Measurements from ENCODE around the gene SRRM3. TPM values are rescaled to one million over a fixed set of nuclear protein-coding genes. Genes with fewer than 3 reads are reported as not detected.
A peak's percentile ranks its signal among the peaks of the same experiment; 100 is the strongest.

The SRRM3 gene
- total and polyA plus RNA-seq, 9 of the 15 experiments (the other 6 are each of a cell fraction or from before 2014, with no cell fraction given), result 0.04 to 0.91 (median 0.46) TPM; not detected in 2

GRCh38 chr7:76155938-76156337 lies 45.8 kb upstream of the SRRM3 start:
- POLR2A ChIA-PET, result interaction anchor here (1.2 kb wide), 1 partner anchor 11 kb away, joined by 5 read pairs; no protein-coding TSS in a partner anchor
- ATAC-seq, result peak; percentile 73
- no peaks in the 10 kb centered on the region for H3K79me2 ChIP-seq (ENCODE audit: control insufficient read depth, insufficient read depth, low read length)
- H3K4me2 ChIP-seq (ENCODE audit: insufficient read depth, low read length), result no peak overlapping the region
- H3K9me3 ChIP-seq (replicated peaks; ENCODE audit: control insufficient read depth, insufficient read depth, low read depth, low read length), result no peaks in the 10 kb centered on the region
- peaks cover 0 to 9% of the 10 kb centered on the region in 2 experiments; a peak in 3 of 5 replicates for H3K4me1 ChIP-seq (replicated peaks in 1 of 2; ENCODE audit: control insufficient read depth in 2 of 2, insufficient read depth in 2 of 2, low read length in 2 of 2)
- 30% methylated on average over 6 of the region's 6 CpGs for WGBS (ENCODE audit: insufficient coverage, low coverage, missing lambda C conversion rate)
- BruUV-seq (replicated peaks), result no TSS peak
- no peak overlapping the region for H3K9ac ChIP-seq (ENCODE audit: insufficient read depth in 1 of 2, low read depth in 2 of 2, low read length in 2 of 2)
- intact Hi-C loops (cut with micrococcal nuclease), result no loop called here
- CTCF ChIA-PET (ENCODE audit: low intra/inter-chr PET ratio), result no interaction called here
- H4K20me1 ChIP-seq (replicated peaks; ENCODE audit: control insufficient read depth, insufficient read depth, low read length), result no peaks in the 10 kb centered on the region
- H3K4me3 ChIP-seq, result no peak overlapping the region
- FAIRE-seq, result no peak
- H2AFZ ChIP-seq (ENCODE audit: low read depth, low read length), result no peak overlapping the region
- H3K36me3 ChIP-seq (ENCODE audit: control insufficient read depth, insufficient read depth, low read length), result no peaks in the 10 kb centered on the region
- no peaks in the 10 kb centered on the region for H3K9me1 ChIP-seq (ENCODE audit: control insufficient read depth, insufficient read depth, low read length)
- no peaks in the 10 kb centered on the region for H3K27me3 ChIP-seq (ENCODE audit: control insufficient read depth in 2 of 2, insufficient read depth in 2 of 2, low read length in 2 of 2)
- in situ Hi-C loops (cut with MboI), result no loop called here
- H3K27ac ChIP-seq (ENCODE audit: extremely low read depth, low read depth, low read length), result no peak overlapping the region
- DNase-seq (ENCODE audit: extremely low read depth in 1 of 4, low spot score in 3 of 4), result peak in 1 of 4 experiments; percentile 46
- TF ChIP-seq ZFP1 (CRISPR knock-in tag; IDR thresholded peaks at IDR 0.05), result no peak
- no peak for TF ChIP-seq TCF7L2 (IDR thresholded peaks at IDR 0.05; ENCODE audit: low read depth, low read length)
- TF ChIP-seq ZNF384 (IDR thresholded peaks at IDR 0.05; ENCODE audit: low read depth, low read length), result peak; percentile 75
- TF ChIP-seq CEBPG (CRISPR knock-in tag; IDR thresholded peaks at IDR 0.05), result peak; percentile 78
- peak; percentile 70 to 90 for TF ChIP-seq CEBPG (tag; conservative IDR thresholded peaks at IDR 0.05 in 1 of 2, IDR thresholded peaks at IDR 0.05 in 1 of 2)
- no peak for TF ChIP-seq ZFP91 (CRISPR knock-in tag; IDR thresholded peaks at IDR 0.05)
- TF ChIP-seq CEBPB (tag; IDR thresholded peaks at IDR 0.05), result peak; percentile 96
- no peak for TF ChIP-seq NCOA6 (IDR thresholded peaks at IDR 0.05)
- TF ChIP-seq NFRKB (IDR thresholded peaks at IDR 0.05; ENCODE audit: low read depth), result no peak
- TF ChIP-seq KHSRP (IDR thresholded peaks at IDR 0.05), result no peak
- TF ChIP-seq TOE1 (IDR thresholded peaks at IDR 0.05; ENCODE audit: borderline replicate concordance), result no peak
- no peak for TF ChIP-seq TOE1 (CRISPR knock-in tag; IDR thresholded peaks at IDR 0.05; ENCODE audit: borderline replicate concordance, low read depth)
- no peak for TF ChIP-seq KAT2B (IDR thresholded peaks at IDR 0.05; ENCODE audit: low read depth, low read length)
- no peak for TF ChIP-seq PRDM10 (IDR thresholded peaks at IDR 0.05; ENCODE audit: partially characterized antibody)
- peak; percentile 87 for TF ChIP-seq NFIC (IDR thresholded peaks at IDR 0.05)
- no peak for TF ChIP-seq BRF1 (IDR thresholded peaks at IDR 0.05; ENCODE audit: borderline replicate concordance, extremely low read depth, insufficient read length)
- TF ChIP-seq RCOR1 (IDR thresholded peaks at IDR 0.05; ENCODE audit: borderline replicate concordance in 1 of 2, low read depth in 2 of 2, low read length in 2 of 2), result 0 out of 4 replicates have a peak, but pooled peaks of 1 of the 2 experiments have one; percentile 27
- TF ChIP-seq XRCC3 (IDR thresholded peaks at IDR 0.05), result no peak
- TF ChIP-seq ZNF57 (CRISPR knock-in tag; IDR thresholded peaks at IDR 0.05), result no peak

Measured in K562 (cell line).